ENCODE data around the gene LAMB1. TPM values are rescaled to one million over a fixed set of nuclear protein-coding genes. Genes with fewer than 3 reads are reported as not detected.
"Not testable (repeated sequence)": the region's sequence is repeated elsewhere in the genome, so short reads cannot be mapped to it uniquely, and the experiment has no call there.

Gene LAMB1
- total RNA-seq, 1 donor from 2014 or later: 245 TPM

- Histone ChIP-seq H3K36me3 (ENCODE audit: control insufficient read depth, insufficient read depth, low read length) (no peaks in the 10 kb centered on the region), H3K4me3 (ENCODE audit: low read depth, low read length) (no peak overlapping the region), H3K27me3 (ENCODE audit: control insufficient read depth, insufficient read depth, low read length) (no peaks in the 10 kb centered on the region)
- no peak for TF ChIP-seq CTCF (IDR thresholded peaks at IDR 0.05; ENCODE audit: insufficient read depth, low read length, poor library complexity, severe bottlenecking)
- no peak for DNase-seq (ENCODE audit: low read depth)
These were observed 31.6 kb upstream of the LAMB1 start for GRCh38 chr7:108034586-108034985.

DNA sequence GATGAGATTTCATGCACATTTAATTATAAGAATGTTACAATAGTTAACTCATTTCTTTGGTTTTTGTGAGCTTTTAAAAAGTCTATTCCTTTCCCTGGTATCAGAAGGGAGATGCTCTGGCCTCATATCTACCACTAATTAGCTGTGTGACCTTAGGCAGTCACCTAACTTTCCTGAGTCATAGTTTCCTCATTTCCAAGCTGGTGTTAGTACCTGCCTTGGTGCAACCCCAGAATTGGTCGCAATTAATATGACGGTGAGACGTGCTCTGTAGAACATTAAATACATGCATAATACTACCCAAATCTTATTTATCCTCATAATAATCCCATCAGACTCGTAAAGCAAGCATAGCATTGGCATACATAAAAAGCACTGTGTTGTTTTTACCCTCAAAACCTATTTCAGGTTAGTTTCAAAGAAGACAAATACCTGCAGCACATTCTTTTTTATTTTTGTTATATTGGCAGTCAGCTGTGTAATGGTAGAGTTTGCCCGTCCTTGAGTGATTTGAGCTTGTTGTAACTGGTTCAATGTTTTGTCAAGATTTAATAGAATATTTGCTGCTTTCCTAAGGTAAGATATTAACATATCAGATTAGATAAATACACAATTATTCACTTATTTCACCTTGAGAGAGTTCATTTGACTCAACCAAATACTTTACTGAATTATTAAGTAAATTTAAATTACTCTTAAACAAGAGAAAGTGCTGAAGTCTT lies 31.0 kb upstream of the LAMB1 start:
- DNase-seq (ENCODE audit: low read depth): no peak
- no peak overlapping the region for H3K4me3 ChIP-seq (ENCODE audit: low read depth, low read length)
- H3K36me3 ChIP-seq (ENCODE audit: control insufficient read depth, insufficient read depth, low read length): no peaks in the 10 kb centered on the region
- H3K27me3 ChIP-seq (ENCODE audit: control insufficient read depth, insufficient read depth, low read length): no peaks in the 10 kb centered on the region
- TF ChIP-seq CTCF (IDR thresholded peaks at IDR 0.05; ENCODE audit: insufficient read depth, low read length, poor library complexity, severe bottlenecking): no peak

- H3K4me3 ChIP-seq (ENCODE audit: low read depth, low read length); DNase-seq (ENCODE audit: low read depth); H3K36me3 ChIP-seq (ENCODE audit: control insufficient read depth, insufficient read depth, low read length): not testable (repeated sequence)
These were observed 30.3 kb upstream of the LAMB1 start for GRCh38 chr7:108033309-108033708.

GRCh38 chr7:108030516-108030915 lies 27.6 kb upstream of the LAMB1 start:
- TF ChIP-seq CTCF (IDR thresholded peaks at IDR 0.05; ENCODE audit: insufficient read depth, low read length, poor library complexity, severe bottlenecking): no peak
- Histone ChIP-seq H3K36me3 (ENCODE audit: control insufficient read depth, insufficient read depth, low read length) (no peaks in the 10 kb centered on the region), H3K27me3 (ENCODE audit: control insufficient read depth, insufficient read depth, low read length) (no peaks in the 10 kb centered on the region), H3K4me3 (ENCODE audit: low read depth, low read length) (no peak overlapping the region)
- DNase-seq (ENCODE audit: low read depth): no peak

More at GRCh38 chr7:108033309-108033708, 30.3 kb upstream of the LAMB1 start:
- not testable (repeated sequence) for H3K27me3 ChIP-seq (ENCODE audit: control insufficient read depth, insufficient read depth, low read length)

GRCh38 chr7:108029034-108029433 lies 26.1 kb upstream of the LAMB1 start:
- Histone ChIP-seq H3K36me3 (ENCODE audit: control insufficient read depth, insufficient read depth, low read length) (no peaks in the 10 kb centered on the region), H3K27me3 (ENCODE audit: control insufficient read depth, insufficient read depth, low read length) (no peaks in the 10 kb centered on the region), H3K4me3 (ENCODE audit: low read depth, low read length) (no peak overlapping the region)
- no peak for TF ChIP-seq CTCF (IDR thresholded peaks at IDR 0.05; ENCODE audit: insufficient read depth, low read length, poor library complexity, severe bottlenecking)
- no peak for DNase-seq (ENCODE audit: low read depth)

DNA sequence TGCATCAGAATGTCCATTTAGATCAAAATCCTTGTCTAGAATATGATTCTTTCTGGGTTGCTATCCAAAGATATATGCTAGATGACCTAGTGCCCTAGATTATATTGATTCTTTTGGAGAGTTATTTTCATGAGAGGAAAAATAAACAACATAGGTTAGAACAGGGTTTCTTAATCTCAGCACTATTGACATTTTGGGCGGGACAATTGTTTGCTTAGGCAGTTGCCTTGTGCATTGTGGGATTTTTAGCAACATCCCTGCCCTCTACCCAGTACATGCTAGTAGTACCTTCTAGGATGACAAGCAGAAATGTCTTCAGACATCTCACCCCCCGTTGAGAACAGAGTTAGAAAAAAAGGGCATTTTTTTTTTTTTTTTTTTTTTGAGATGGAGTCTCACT lies 25.1 kb upstream of the LAMB1 start:
- no peak for TF ChIP-seq CTCF (IDR thresholded peaks at IDR 0.05; ENCODE audit: insufficient read depth, low read length, poor library complexity, severe bottlenecking)
- H3K4me3 ChIP-seq (ENCODE audit: low read depth, low read length): no peak overlapping the region

More for the DNA sequence above, 25.1 kb upstream of the LAMB1 start:
- DNase-seq (ENCODE audit: low read depth): no peak
- no peaks in the 10 kb centered on the region for H3K36me3 ChIP-seq (ENCODE audit: control insufficient read depth, insufficient read depth, low read length)
- H3K27me3 ChIP-seq (ENCODE audit: control insufficient read depth, insufficient read depth, low read length): no peaks in the 10 kb centered on the region
